GM12864 (cell line): ENCODE data around the gene CTIF.
"Not testable (repeated sequence)": the region's sequence is repeated elsewhere in the genome, so short reads cannot be mapped to it uniquely, and the experiment has no call there.

ENCODE experiments used
- DNase-seq: peaks from one replicate; pipeline ENCODE4 v3.0.0-alpha.2; 2011; ENCODE audit warnings: low read depth
- H3K4me3 ChIP-seq: 2 replicates; pipeline ENCODE4 v1.5.1; 2011; ENCODE audit warnings: mild to moderate bottlenecking, low read depth, low read length, control low read depth
- TF ChIP-seq, protein P1 (sequence below): IDR thresholded peaks from 2 replicates; pipeline ENCODE4 v1.5.1; 2011; ENCODE audit warnings: low read depth, mild to moderate bottlenecking, moderate library complexity, low read length, control low read depth, inconsistent platforms; ENCODE audit errors: missing control alignments

Gene CTIF

DNA sequence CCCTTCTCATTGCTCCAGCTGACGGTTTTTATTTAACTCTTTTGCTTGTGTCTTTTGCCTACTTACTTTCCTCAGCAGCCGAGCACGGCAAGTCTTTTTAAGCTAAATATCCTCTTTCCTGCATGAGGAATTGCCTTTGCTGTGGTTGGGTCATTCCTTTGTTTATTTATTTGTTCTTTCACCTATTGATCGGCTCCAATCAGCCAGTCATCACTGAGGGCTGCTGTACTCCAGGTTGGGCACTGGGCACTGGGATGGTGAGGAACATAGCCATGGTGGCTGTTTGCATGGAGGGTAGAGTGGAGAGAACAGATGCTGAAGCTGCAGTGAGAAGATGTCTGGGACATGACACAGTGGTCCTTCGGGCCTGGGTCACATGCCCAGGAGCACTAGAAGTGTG lies 105.2 kb downstream of the CTIF start:
- TF ChIP-seq, protein P1, sequence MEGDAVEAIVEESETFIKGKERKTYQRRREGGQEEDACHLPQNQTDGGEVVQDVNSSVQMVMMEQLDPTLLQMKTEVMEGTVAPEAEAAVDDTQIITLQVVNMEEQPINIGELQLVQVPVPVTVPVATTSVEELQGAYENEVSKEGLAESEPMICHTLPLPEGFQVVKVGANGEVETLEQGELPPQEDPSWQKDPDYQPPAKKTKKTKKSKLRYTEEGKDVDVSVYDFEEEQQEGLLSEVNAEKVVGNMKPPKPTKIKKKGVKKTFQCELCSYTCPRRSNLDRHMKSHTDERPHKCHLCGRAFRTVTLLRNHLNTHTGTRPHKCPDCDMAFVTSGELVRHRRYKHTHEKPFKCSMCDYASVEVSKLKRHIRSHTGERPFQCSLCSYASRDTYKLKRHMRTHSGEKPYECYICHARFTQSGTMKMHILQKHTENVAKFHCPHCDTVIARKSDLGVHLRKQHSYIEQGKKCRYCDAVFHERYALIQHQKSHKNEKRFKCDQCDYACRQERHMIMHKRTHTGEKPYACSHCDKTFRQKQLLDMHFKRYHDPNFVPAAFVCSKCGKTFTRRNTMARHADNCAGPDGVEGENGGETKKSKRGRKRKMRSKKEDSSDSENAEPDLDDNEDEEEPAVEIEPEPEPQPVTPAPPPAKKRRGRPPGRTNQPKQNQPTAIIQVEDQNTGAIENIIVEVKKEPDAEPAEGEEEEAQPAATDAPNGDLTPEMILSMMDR: no peak
- no peak overlapping the region for H3K4me3 ChIP-seq
- DNase-seq: no peak

DNA sequence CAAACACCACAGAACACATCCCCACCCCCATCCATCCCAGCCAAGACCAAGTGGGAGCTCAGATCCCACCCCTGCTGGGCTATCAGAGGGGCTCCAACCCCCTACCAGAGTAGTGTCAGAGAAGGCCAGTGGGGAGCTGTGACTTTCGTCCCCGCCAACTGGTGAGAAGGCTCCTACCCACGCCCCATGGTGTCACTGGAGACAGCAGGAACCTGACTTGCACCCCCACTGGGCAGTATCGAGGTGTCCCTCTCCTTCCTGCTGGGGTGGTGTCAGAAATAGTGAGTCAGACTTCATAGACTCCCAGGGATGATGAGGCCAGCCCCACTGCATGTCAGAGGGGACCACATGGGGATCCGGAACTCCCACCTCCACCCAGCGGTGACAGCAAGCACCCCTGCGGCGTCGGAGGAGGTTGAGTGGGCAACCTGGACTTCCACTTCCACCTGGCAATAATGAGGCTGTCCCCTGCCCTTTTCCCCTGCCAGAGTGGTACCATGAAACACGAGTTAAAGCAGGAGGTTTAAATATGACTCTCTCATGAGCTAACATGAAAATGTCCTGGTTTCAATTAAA lies 106.7 kb downstream of the CTIF start:
- TF ChIP-seq, protein P1: no peak
- H3K4me3 ChIP-seq: no peak overlapping the region
- DNase-seq: no peak

DNA sequence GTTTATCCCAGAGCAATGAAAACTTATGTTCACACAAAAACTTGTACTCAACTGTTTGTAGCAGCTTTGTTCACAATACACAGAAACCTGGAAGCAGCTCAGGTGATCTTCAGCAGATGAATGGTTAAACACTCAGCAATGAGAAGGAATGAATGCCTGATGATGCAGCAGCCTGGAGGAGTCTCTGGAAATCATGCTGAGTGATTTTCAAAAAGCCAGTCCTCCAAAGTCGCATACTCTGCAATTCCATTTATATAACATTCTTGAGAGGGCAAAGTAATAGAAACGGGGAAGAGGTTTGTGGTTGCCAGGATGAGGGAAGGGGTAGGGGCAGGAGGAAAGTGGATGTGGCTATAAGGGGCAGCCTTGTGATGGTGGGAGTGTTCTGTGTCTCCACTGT lies 108.1 kb downstream of the CTIF start:
- no peak for DNase-seq
- no peak overlapping the region for H3K4me3 ChIP-seq
- TF ChIP-seq, protein P1: no peak

DNA sequence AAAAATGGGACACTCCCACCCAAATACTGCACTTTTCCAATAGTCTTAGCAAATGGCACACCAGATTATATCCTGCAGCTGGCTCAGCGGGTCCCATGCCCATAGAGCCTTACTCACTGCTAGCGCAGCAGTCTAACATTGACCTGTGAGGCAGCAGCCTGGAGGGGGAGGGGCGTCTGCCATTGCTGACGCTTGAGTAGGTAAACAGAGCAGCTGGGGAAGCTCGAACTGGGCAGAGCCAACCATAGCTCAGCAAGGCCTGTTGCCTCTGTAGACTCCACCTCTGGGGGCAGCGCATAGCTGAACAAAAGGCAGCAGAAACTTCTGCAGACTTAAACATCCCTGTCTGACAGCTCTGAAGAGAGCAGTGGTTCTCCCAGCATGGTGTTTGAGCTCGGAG lies 110.4 kb downstream of the CTIF start:
- H3K4me3 ChIP-seq: no peak overlapping the region
- TF ChIP-seq, protein P1: no peak
- no peak for DNase-seq

DNA sequence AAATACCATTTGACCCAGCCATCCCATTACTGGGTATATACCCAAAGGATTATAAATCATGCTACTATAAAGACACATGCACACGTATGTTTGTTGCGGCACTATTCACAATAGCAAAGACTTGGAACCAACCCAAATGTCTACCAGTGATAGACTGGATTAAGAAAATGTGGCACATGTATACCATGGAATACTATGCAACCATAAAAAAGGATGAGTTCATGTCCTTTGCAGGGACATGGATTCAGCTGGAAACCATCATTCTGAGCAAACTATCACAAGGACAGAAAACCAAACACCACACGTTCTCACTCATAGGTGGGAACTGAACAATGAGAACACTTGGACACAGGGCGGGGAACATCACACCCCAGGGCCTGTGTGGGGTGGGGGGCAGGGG lies 115.8 kb downstream of the CTIF start:
- not testable (repeated sequence) for DNase-seq, H3K4me3 ChIP-seq

DNA sequence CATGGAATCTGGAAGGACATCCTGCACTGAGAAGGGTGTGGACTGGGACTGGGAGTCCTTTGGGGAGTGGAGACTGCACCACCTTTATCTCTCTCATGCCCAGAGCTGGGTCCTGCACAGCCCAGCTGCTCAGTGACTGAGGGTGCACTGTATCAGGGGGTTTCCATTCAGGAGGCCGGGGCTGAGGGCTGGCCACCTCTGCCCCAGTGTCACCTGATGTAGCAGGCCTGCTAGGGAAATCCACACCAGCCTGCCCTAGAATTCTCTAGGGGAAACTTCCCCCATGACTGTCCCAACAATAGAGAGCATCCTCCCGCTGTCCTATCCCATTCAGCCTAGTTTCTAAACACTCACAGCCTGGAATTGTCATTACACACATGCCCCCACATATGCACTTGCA lies 116.7 kb downstream of the CTIF start:
- no peak overlapping the region for H3K4me3 ChIP-seq
- DNase-seq: no peak
- TF ChIP-seq, protein P1: no peak

DNA sequence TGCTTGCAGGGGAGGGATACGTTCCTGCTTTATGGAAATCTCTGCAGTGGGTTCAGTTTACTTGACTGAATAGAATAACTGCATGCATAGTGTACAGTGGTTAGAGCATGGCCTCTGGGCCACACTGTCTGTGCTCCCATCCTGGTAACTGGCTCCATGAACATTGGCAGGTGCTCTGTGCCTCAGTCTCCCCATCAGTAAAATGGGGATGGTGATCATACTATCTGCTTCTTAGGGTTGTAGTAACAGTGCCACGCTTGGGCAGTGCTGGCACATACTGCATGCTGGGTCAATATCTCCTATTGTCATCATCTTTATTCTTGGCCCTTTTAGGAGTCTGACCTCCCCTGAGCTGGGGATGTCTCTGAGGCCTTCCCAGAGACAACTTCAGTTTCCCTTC lies 117.3 kb downstream of the CTIF start:
- TF ChIP-seq, protein P1: no peak
- no peak overlapping the region for H3K4me3 ChIP-seq
- DNase-seq: no peak
